Kidney epithelial cell (primary cell): ENCODE measurements around the gene MDM2. TPM values are rescaled to one million over a fixed set of nuclear protein-coding genes. Genes with fewer than 3 reads are reported as not detected.

ENCODE experiments used
- DNase-seq: peaks from one replicate; pipeline ENCODE4 v3.0.0-alpha.2; 2010; ENCODE audit warnings: low read depth
- H3K27me3 ChIP-seq: 2 replicates; pipeline ENCODE4 v1.6.0; 2011; ENCODE audit warnings: low read length; ENCODE audit not compliant: control insufficient read depth, insufficient read depth
- H3K36me3 ChIP-seq: 2 replicates; pipeline ENCODE4 v1.5.1; 2011; ENCODE audit warnings: low read length; ENCODE audit not compliant: control insufficient read depth, insufficient read depth
- H3K4me3 ChIP-seq: 2 replicates; pipeline ENCODE4 v1.5.1; 2011; ENCODE audit warnings: low read depth, mild to moderate bottlenecking, control low read depth, low read length
- total RNA-seq: library from RNA; depleted of rRNA; stranded (reverse); fragments of >200 nt; gene quantifications from 2 replicates; pipeline ENCODE4 v1.2.3, GENCODE V29; 2015
- TF ChIP-seq, protein P1 (sequence below): IDR thresholded peaks from 2 replicates; pipeline ENCODE4 v1.5.1; 2011; ENCODE audit warnings: mild to moderate bottlenecking, moderate library complexity, low read length, control low read depth, inconsistent platforms; ENCODE audit not compliant: insufficient read depth, poor library complexity, severe bottlenecking

Gene MDM2
- total RNA-seq, 1 donor from 2014 or later = 195 TPM

DNA sequence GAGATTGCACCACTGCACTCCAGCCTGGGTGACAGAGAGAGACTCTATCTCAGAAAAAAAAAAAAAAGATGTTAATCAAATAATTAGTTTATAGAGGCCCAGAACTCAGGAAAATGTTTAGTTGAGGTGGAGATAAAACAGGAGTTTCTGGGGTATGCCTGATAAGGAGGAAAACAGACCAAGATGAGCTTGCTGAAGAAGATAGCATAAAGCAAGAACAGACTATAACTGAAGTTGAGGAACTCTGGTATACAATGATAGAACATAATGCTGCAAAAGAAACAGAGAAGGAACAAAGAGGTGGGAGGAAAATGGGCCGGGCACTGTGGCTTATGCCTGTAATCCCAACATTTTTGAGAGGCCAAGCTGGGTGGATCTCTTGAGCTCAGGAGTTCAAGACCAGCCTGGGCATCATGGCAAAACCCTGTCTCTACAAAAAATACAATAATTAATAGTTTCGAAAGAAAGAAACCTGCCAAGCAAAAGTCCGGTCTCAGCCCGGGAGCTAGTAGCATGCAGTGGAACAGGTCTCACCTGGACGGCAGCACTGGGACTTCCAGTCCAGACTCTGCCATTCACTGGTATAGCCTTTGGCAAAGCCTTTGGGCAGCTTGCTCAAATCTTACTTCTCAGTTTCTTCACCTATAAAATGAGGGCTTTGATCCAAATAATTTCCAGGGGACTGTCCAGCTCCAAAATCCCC is 36.6 kb upstream of the MDM2 start:
- Histone ChIP-seq H3K4me3 (no peak overlapping the region), H3K36me3 (no peaks in the 10 kb centered on the region), H3K27me3 (no peaks in the 10 kb centered on the region)
- TF ChIP-seq, protein P1, sequence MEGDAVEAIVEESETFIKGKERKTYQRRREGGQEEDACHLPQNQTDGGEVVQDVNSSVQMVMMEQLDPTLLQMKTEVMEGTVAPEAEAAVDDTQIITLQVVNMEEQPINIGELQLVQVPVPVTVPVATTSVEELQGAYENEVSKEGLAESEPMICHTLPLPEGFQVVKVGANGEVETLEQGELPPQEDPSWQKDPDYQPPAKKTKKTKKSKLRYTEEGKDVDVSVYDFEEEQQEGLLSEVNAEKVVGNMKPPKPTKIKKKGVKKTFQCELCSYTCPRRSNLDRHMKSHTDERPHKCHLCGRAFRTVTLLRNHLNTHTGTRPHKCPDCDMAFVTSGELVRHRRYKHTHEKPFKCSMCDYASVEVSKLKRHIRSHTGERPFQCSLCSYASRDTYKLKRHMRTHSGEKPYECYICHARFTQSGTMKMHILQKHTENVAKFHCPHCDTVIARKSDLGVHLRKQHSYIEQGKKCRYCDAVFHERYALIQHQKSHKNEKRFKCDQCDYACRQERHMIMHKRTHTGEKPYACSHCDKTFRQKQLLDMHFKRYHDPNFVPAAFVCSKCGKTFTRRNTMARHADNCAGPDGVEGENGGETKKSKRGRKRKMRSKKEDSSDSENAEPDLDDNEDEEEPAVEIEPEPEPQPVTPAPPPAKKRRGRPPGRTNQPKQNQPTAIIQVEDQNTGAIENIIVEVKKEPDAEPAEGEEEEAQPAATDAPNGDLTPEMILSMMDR = no peak
- no peak for DNase-seq

DNA sequence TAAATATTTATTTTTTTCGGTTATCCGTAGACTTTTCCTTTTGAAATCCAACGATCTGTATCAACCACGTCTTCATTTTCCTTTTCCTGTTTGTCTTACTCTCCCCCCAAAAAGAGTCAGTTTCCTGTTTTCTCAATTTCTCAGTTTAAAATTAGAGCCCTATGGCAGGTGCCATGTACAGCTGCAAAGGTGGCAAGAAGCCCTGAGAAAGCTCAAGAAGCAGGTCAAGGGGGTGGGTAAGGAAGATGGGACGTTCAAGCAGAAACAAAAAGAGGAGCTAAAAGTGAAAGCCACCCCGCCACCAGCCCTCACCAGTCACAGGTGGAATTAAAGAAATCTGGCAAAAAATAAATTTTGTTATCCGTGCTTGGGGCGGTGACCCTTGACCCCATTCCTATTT is 35.3 kb upstream of the MDM2 start:
- Histone ChIP-seq H3K27me3 (no peaks in the 10 kb centered on the region), H3K36me3 (no peaks in the 10 kb centered on the region), H3K4me3 (no peak overlapping the region)
- no peak for DNase-seq
- TF ChIP-seq, protein P1 = no peak

DNA sequence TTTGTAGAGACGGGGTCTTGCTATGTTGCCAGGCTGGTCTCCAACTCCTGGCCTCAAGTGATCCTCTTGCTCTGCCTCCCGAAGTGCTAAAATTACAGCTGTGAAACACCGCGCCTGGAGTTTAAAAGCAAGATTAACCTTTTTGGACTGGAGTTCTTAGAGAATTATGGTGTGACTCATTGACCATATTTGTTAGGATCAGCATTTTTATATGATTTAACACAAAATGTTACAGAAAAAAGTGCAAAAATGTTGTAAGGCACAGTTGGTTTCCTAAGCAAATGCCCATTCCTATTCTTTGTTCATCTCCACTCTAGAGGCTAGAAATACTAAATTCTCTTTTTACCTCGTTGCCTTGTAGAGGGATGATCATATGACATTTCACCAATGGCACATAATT is 34.4 kb upstream of the MDM2 start:
- Histone ChIP-seq H3K4me3 (no peak overlapping the region), H3K27me3 (no peaks in the 10 kb centered on the region), H3K36me3 (no peaks in the 10 kb centered on the region)
- TF ChIP-seq, protein P1 = no peak
- no peak for DNase-seq

DNA sequence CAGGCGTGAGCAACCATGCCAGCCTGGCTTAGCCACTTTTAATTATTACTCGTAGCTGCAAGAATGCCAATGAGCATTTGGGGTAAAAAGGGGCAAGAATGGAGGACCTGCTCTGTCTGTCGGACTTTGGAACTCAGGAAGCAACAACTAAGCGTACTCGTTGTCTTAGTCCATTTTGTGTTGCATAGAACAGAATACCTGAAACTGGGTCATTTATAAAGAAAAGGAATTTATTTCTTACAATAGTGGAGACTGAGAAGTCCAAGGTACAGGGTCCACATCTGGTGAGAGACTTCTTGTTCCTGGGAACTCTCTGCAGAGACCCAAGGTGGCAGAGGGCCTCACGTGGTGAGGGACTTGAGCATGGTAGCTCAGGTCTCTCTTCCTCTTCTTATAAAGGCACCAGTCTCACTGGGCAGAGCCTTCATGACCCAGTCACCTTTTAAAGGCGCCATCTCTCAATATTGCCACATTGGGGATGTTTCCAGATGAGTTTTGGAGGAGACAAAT is 32.8 kb upstream of the MDM2 start:
- Histone ChIP-seq H3K36me3 (no peaks in the 10 kb centered on the region), H3K4me3 (no peak overlapping the region), H3K27me3 (no peaks in the 10 kb centered on the region)
- TF ChIP-seq, protein P1 = no peak
- DNase-seq = no peak

DNA sequence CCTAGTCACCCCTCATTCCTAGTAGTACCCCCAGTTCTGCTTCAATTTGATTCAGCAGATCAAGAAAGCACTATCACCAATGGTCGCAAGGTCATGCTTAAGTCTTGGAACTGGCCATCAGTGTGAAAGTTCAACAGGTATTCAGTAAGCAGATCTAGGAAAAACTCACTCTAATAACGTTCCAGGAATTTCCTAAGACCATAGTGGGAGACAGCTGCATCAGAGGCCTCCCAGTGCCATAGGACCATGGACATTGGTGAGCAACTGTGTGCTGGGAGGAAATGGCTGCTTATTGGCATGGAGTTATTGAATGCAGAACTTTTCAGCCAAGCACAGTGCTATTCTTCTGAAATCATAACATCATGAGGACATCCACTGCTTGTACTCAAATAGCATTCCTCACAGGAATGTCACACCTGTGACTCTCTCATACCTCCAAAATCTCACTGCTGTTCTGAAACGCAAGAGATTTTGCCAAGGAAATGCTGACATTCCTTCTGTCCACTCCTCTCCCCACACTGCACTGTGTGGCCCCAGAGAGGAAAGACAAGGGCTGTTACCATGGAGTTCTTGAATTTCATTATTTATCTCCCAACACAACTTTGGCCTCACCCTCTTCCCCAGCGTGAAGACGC is 30.9 kb upstream of the MDM2 start:
- Histone ChIP-seq H3K27me3 (no peaks in the 10 kb centered on the region), H3K36me3 (no peaks in the 10 kb centered on the region), H3K4me3 (no peak overlapping the region)
- TF ChIP-seq, protein P1 = no peak
- DNase-seq = no peak

DNA sequence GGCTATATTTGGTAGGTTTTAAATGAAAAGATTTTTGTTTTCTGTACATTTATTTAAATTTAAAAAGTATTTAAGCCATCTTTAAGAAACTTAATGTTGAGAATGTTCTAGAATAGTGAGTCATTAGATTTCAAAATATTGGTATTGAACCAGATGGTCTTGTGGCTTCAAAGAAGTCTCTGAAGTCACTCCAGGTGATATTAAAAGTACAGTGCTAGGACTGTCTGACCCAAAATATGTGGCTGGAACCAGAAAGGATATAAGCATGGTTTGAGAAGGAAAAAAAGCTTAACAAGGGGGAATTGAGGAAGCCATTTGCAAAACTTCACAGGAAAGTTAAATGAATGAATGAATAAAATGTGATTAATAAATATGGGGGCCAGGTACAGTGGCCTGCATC is 28.7 kb upstream of the MDM2 start:
- Histone ChIP-seq H3K36me3 (no peaks in the 10 kb centered on the region), H3K4me3 (no peak overlapping the region), H3K27me3 (no peaks in the 10 kb centered on the region)
- no peak for DNase-seq
- TF ChIP-seq, protein P1 = no peak
